Measurements from ENCODE around the gene DCAF4.

The DCAF4 gene

GRCh38 chr14:72891666-72892102, 34.6 kb upstream of the DCAF4 start:
- H3K4me3 ChIP-seq (ENCODE audit: low read depth, low read length), result no peak overlapping the region

DNA sequence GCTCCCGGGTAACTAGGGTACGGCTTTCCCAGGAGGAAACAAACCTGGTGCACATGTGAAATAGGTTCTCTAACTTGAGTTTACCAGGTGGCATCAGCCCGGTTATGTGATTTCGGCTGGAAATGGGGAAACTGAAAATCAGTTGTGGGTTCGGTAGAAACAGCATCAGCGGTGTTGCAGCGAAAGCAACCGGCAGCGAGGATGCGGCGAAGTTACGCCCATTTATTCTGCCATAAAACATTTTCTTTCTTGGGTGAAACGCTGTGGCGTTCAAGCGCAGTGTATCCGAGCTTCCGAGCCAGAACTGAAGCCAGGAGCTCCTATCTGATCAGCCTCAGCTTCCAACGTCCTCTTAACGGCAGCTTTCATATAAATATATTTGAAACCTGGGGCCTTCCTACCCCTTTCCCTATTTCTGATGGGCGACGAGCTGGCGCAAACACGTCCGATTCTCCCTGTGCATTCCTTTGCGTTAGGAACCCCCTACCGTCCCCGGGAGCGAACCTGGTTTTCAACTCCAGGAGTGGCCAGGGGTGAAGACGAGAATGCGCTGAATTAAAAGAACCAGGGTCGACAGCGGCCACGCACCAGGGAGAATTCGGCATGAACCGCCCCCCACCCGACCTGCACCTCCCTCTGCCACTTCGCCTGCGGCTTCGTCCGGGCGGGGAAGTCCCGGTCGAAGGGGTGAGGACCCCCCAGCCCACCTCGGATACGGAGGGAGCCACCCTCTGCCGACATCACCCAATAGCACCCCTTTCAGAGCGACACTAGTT, 34.0 kb upstream of the DCAF4 start:
- DNase-seq (ENCODE audit: low read depth), result no peak
- H3K4me3 ChIP-seq (ENCODE audit: low read depth, low read length), result no peak overlapping the region
- TF ChIP-seq MAX (IDR thresholded peaks at IDR 0.05; ENCODE audit: low read depth, low read length) (no peak), MYC (IDR thresholded peaks at IDR 0.05; ENCODE audit: low read depth, low read length) (no peak), POLR2A (IDR thresholded peaks at IDR 0.05; ENCODE audit: extremely low read depth, insufficient read length) (no peak), CTCF (IDR thresholded peaks at IDR 0.05; ENCODE audit: low read depth, low read length) (no peak)

More at GRCh38 chr14:72891666-72892102, 34.6 kb upstream of the DCAF4 start:
- DNase-seq (ENCODE audit: low read depth), result no peak
- TF ChIP-seq MYC (IDR thresholded peaks at IDR 0.05; ENCODE audit: low read depth, low read length) (no peak), POLR2A (IDR thresholded peaks at IDR 0.05; ENCODE audit: extremely low read depth, insufficient read length) (no peak), MAX (IDR thresholded peaks at IDR 0.05; ENCODE audit: low read depth, low read length) (no peak), CTCF (IDR thresholded peaks at IDR 0.05; ENCODE audit: low read depth, low read length) (no peak)

DNA sequence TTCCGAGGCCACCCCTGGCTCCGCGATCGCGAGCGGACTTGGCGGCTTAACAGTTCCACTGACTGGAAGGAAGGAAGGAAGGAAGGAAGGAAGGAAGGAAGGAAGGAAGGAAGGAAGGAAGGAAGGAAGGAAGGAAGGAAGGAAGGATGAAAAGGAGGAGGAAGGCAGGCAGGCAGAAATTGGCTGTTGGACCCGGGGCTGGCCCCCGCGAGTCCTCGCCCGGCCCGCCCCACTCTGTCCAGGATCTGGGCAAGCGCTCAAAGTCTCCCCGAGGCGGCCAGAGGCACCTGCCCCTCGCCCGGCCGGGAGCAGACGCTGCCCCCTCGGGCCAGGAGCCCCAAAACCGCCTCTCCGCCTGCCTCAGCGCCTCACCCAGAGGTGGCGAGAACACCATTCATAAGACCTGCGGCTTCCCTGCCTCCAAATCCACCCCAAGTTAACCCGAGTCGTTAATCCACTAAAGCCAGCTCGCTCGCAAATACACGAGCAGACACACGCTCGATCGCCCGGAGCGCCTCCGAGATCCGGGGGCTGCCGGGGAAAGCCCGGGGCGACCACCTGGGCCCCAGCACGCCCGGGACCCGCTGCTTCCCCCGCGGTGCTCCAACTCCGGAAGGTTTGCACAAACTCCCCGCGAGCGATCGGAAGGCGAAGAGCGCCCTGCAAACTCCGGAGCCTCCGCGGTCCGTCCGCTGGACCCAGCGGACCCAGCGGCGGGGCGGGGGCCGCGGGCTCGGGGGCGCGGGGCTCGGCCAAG, 33.2 kb upstream of the DCAF4 start:
- no peak for TF ChIP-seq CTCF (IDR thresholded peaks at IDR 0.05; ENCODE audit: low read depth, low read length)
- no peak for TF ChIP-seq MAX (IDR thresholded peaks at IDR 0.05; ENCODE audit: low read depth, low read length)
- TF ChIP-seq MYC (IDR thresholded peaks at IDR 0.05; ENCODE audit: low read depth, low read length), result no peak
- no peak for TF ChIP-seq POLR2A (IDR thresholded peaks at IDR 0.05; ENCODE audit: extremely low read depth, insufficient read length)
- H3K4me3 ChIP-seq (ENCODE audit: low read depth, low read length), result peak overlapping the region; percentile 28
- DNase-seq (ENCODE audit: low read depth), result peak; percentile 47

DNA sequence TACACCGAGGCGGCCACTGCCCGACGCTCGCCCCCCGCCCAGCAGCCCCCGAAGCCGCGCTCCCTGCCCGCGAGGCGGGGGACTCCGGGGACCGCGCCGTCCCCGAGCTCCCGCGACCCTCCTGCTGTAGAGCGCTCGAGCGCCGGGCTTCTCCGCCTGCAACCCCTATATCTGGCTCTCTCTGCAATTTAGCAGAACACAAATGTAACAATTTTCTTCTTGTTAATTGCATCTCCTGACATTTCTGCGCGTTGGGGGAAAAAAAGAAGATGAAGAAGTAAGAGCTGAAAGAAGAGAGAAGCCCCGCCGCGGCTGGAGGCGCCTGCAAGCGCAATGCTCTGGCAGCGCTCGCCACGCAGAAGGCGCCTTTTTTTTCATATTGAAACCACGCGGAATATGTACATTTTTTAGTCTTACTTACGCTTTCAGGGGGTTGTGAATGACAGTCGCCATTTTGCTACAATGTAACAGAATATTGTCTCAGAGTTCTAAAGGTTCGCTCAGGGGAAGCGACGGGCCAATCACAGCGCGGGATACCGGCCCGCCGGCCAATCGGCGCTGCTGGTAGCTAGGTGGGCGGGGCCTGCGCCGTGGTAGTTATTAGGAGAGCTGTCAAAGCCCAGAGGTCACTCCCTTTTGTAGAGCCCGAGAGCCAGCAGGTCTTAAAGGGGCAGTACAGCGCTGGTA, 32.5 kb upstream of the DCAF4 start, which contains the start of gene DPF3:
DPF3 (minus strand) TSS at position 466 of the 687 bp plus-strand sequence; CDS start at position 453, 13 bp downstream.
- DNase-seq (ENCODE audit: low read depth), result peak; percentile 94
- H3K4me3 ChIP-seq (ENCODE audit: low read depth, low read length), result peak within 1 kb of the TSS; percentile 73
- TF ChIP-seq CTCF (IDR thresholded peaks at IDR 0.05; ENCODE audit: low read depth, low read length), result no peak
- TF ChIP-seq MAX (IDR thresholded peaks at IDR 0.05; ENCODE audit: low read depth, low read length), result no peak
- no peak for TF ChIP-seq POLR2A (IDR thresholded peaks at IDR 0.05; ENCODE audit: extremely low read depth, insufficient read length)
- TF ChIP-seq MYC (IDR thresholded peaks at IDR 0.05; ENCODE audit: low read depth, low read length), result 0 out of 2 replicates have a peak, but pooled peaks have one; percentile 3

GRCh38 chr14:72894323-72894622, 32.0 kb upstream of the DCAF4 start:
- no peak for DNase-seq (ENCODE audit: low read depth)
- H3K4me3 ChIP-seq (ENCODE audit: low read depth, low read length), result peak overlapping the region; percentile 51
- no peak for TF ChIP-seq MYC (IDR thresholded peaks at IDR 0.05; ENCODE audit: low read depth, low read length)
- no peak for TF ChIP-seq POLR2A (IDR thresholded peaks at IDR 0.05; ENCODE audit: extremely low read depth, insufficient read length)

Measured in NB4 (cell line).